ENCODE data around the gene EPB41L3.

The EPB41L3 gene

DNA sequence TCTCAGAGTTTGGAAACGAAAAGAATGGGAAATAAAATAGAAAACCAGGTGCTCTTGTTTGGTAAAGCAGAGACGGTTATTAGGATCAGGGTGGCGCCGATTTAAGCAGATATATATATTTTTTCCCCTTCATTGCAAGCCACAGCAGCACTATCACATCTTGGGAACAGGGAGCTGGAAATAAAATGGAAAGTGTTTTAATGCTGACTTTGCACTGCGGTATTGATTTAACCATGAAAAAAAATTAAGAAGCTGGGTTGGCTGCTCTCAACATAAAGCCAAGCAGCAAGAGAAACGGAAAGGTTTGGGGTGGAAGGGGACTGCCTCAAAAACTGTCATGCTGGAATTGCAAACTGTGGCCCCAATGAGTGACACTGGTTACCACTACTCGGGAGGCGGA is 145.5 kb downstream of the EPB41L3 start:
- no peak for DNase-seq

GRCh38 chr18:5397102-5397501 is 146.7 kb downstream of the EPB41L3 start:
- no peak for DNase-seq

- DNase-seq, result no peak
Measured at GRCh38 chr18:5395860-5396448, 147.8 kb downstream of the EPB41L3 start.

- DNase-seq, result no peak
Measured at GRCh38 chr18:5393779-5394178, 150.0 kb downstream of the EPB41L3 start.

GRCh38 chr18:5391409-5391808 is 152.4 kb downstream of the EPB41L3 start:
- no peak for DNase-seq

DNA sequence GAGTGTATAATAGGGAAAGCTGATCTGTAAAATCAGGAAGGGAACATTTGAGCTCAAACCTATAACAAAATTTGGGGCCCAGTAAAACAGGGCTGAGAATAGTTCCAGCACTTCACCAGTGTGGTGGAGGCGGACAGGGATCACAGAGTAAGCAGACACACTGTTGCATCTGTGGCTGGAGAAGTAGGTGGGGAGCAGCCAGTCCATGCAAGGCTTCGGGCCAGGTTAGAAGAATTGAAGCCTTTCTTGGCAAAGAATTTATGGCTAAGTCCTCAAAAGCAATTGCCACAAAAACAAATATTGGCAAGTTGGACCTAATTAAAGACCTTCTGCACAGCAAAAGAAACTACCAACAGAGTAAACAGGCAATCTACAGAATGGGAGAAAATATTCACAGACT is 154.4 kb downstream of the EPB41L3 start:
- DNase-seq, result no peak

DNA sequence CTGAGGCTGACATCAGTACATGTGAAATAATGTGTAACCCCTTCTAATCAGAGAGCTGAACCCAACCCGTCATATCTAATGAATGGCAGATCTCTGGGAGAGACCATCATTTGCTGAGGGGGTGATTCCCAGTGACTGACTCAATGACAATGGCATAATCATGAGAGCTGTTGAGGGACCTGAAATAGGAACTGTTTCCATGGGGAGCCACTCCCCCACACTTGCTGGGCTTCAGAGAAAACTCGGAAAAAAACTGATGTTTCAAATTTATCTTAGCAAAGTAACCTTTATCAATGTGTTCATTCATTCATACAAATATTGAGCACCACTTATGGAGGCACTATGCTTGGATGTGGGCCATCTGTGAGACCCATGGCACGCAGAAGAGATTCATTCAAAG is 154.9 kb downstream of the EPB41L3 start:
- no peak for DNase-seq

DNA sequence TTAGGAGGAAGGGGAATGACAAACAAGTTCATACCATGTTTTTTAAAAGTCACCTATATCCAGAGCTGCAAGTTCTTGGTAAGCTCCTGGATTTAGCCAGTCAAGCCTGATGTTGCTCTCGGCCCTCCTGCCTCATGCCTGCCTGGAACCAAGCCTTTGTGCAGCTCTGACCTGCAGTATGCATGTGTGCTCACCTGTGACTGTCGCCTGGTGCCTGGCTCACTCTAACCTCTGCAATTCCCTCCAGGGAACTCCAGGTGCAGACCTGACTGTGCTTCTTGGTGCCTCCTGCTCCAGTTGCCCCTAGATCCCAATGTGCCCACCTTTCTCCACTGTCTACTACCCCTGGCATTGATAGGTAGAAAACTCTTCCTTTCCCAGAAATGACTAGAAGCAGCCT is 163.2 kb downstream of the EPB41L3 start:
- DNase-seq, result no peak

GRCh38 chr18:5376986-5377385 is 166.8 kb downstream of the EPB41L3 start:
- DNase-seq, result no peak

GRCh38 chr18:5370332-5370731 is 173.5 kb downstream of the EPB41L3 start:
- DNase-seq, result no peak

DNA sequence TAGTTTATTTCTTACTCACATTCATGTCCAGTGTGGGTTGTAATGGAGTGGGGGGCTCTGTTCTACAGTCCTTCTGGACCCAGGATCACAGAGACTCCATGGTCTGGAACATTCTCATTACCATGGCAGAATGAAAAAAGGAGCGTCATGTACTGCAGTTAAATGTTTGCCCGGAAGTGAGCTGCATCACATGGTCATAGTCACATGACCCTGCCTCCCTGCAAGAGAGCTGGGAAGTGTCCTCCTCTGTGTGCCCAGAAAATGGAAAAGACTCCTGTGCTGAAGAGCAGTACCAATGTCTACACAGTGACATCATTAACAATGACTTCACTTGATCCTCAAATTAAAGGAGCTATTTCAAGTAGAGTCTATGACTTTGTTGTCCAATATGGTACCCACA is 174.3 kb downstream of the EPB41L3 start:
- no peak for DNase-seq

DNA sequence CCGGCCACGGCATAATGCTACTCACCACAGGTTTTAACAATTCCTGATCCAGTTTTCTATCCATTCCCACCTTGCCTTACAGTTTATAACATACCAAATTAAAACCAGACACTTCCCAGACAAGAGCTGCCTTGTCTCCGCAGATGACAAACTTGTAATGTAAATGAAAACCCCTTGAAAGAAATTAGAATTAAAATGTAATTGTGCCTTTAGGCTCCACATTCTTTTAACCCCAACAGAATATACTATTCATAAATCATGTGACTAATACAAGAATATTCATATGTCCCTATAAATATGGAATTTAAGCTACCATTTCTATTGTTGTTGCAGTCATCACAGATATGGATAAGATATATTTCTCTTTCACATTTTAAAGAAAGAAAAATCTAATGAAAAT is 178.4 kb downstream of the EPB41L3 start:
- DNase-seq, result no peak

DNA sequence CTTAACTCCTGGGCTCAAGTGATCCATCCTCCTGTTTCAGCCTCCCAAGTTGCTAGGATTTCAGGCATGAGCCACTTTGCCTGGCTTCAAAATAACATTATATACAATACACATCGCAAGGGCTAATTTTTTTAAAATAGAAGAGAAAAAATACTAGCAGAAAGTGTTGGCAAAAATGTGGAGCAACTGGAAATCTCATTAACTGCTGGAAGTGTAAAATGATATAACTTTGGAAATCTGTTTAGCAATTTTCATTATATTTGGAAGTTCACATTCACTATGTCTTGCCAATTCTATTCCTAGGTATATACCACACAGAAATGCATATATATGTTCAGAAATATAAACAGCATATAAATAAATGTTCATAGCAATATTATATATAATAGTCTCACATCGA is 193.2 kb downstream of the EPB41L3 start:
- no peak for DNase-seq

Data from NCI-H526 (cell line).